Sigmoid colon (tissue), 4 donors: ENCODE results near the gene PPP2R5E.

ENCODE experiments used
- CTCF ChIP-seq, 4 experiments: fragments of 450-650 bp in 3 of 4; fragments of 200-600 bp in 1 of 4; IDR thresholded peaks; one replicate each; pipeline ENCODE4 v1.5.1; 2016 to 2019; ENCODE audit warnings: antibody characterized with exemption in 4 of 4, mild to moderate bottlenecking in 3 of 4, moderate library complexity in 2 of 4
- POLR2AphosphoS5 ChIP-seq, 4 donors: sonication (generic); formaldehyde crosslinking; IDR thresholded peaks; one replicate each; pipeline ENCODE4 v1.6.1; 2017; ENCODE audit warnings: antibody characterized with exemption in 4 of 4

- TF ChIP-seq POLR2AphosphoS5 (IDR thresholded peaks at IDR 0.05) (no peak), CTCF (IDR thresholded peaks at IDR 0.05) (no peak)
Observed at GRCh38 chr14:63362389-63362819, 180.8 kb downstream of the PPP2R5E start.
